ENCODE results near the gene HID1.
A peak's percentile ranks its signal among the peaks of the same experiment; 100 is the strongest.
"Not testable (repeated sequence)": the region's sequence is repeated elsewhere in the genome, so short reads cannot be mapped to it uniquely, and the experiment has no call there.

Gene HID1

GRCh38 chr17:74921769-74922168, 50.8 kb downstream of the HID1 start:
- H3K27ac Mint-ChIP-seq = no peak overlapping the region
- ATAC-seq (replicated peaks) (no peak), DNase-seq (no peak)
- no peaks in the 10 kb centered on the region for H3K9me3 Mint-ChIP-seq
- H3K4me1 Mint-ChIP-seq = peaks cover 12 to 26% of the 10 kb centered on the region in 2 donors
- no peak overlapping the region for H3K4me3 Mint-ChIP-seq
- no peaks in the 10 kb centered on the region for H3K36me3 Mint-ChIP-seq
- peaks cover 60 to 78% of the 10 kb centered on the region in 2 donors for H3K27me3 Mint-ChIP-seq

GRCh38 chr17:74921026-74921681, 51.4 kb downstream of the HID1 start:
- H3K27me3 Mint-ChIP-seq = peaks cover 62 to 77% of the 10 kb centered on the region in 2 donors
- ATAC-seq (replicated peaks) (no peak), DNase-seq (no peak)
- no peak overlapping the region for H3K4me3 Mint-ChIP-seq
- H3K9me3 Mint-ChIP-seq = no peaks in the 10 kb centered on the region
- H3K27ac Mint-ChIP-seq = no peak overlapping the region
- H3K36me3 Mint-ChIP-seq = no peaks in the 10 kb centered on the region
- H3K4me1 Mint-ChIP-seq = peaks cover 12 to 26% of the 10 kb centered on the region in 2 donors

GRCh38 chr17:74920642-74921025, 51.9 kb downstream of the HID1 start:
- ATAC-seq (replicated peaks) = no peak
- Mint-ChIP-seq H3K27me3 (peaks cover 63 to 76% of the 10 kb centered on the region in 2 donors), H3K9me3 (no peaks in the 10 kb centered on the region), H3K4me3 (no peak overlapping the region), H3K36me3 (no peaks in the 10 kb centered on the region), H3K4me1 (peaks cover 12 to 26% of the 10 kb centered on the region in 2 donors), H3K27ac (no peak overlapping the region)
- no peak for DNase-seq

- ATAC-seq (replicated peaks) (no peak), DNase-seq (no peak)
- H3K36me3 Mint-ChIP-seq = no peaks in the 10 kb centered on the region
- peaks cover 12 to 26% of the 10 kb centered on the region in 2 donors for H3K4me1 Mint-ChIP-seq
- H3K4me3 Mint-ChIP-seq = no peak overlapping the region
- peaks cover 59 to 73% of the 10 kb centered on the region in 2 donors for H3K27me3 Mint-ChIP-seq
- H3K27ac Mint-ChIP-seq = no peak overlapping the region
- H3K9me3 Mint-ChIP-seq = no peaks in the 10 kb centered on the region
Observed at GRCh38 chr17:74920306-74920620, 52.3 kb downstream of the HID1 start.

GRCh38 chr17:74919440-74920305, 52.9 kb downstream of the HID1 start:
- Mint-ChIP-seq H3K9me3 (no peaks in the 10 kb centered on the region), H3K27me3 (peaks cover 59 to 67% of the 10 kb centered on the region in 2 donors), H3K4me1 (peaks cover 9 to 25% of the 10 kb centered on the region in 2 donors), H3K27ac (no peak overlapping the region), H3K4me3 (no peak overlapping the region), H3K36me3 (no peaks in the 10 kb centered on the region)
- no peak for DNase-seq
- peak in 1 of 2 donors; percentile 31 for ATAC-seq (replicated peaks)

- Mint-ChIP-seq H3K27ac (no peak overlapping the region), H3K36me3 (no peaks in the 10 kb centered on the region), H3K9me3 (no peaks in the 10 kb centered on the region), H3K4me1 (peaks cover 4 to 17% of the 10 kb centered on the region in 2 donors), H3K4me3 (no peak overlapping the region), H3K27me3 (peaks cover 53 to 63% of the 10 kb centered on the region in 2 donors)
- no peak for ATAC-seq (replicated peaks)
- no peak for DNase-seq
Observed at GRCh38 chr17:74918906-74919305, 53.7 kb downstream of the HID1 start.

GRCh38 chr17:74917430-74917829, 55.1 kb downstream of the HID1 start:
- ATAC-seq (replicated peaks) (no peak), DNase-seq (no peak)
- peaks cover 0 to 2% of the 10 kb centered on the region in 2 donors for H3K9me3 Mint-ChIP-seq
- H3K4me3 Mint-ChIP-seq = no peak overlapping the region
- H3K27ac Mint-ChIP-seq = no peak overlapping the region
- no peaks in the 10 kb centered on the region for H3K36me3 Mint-ChIP-seq
- peaks cover 0 to 2% of the 10 kb centered on the region in 2 donors for H3K4me1 Mint-ChIP-seq
- H3K27me3 Mint-ChIP-seq = peaks cover 48 to 60% of the 10 kb centered on the region in 2 donors

GRCh38 chr17:74916851-74917199, 55.7 kb downstream of the HID1 start:
- H3K36me3 Mint-ChIP-seq = no peaks in the 10 kb centered on the region
- H3K4me1 Mint-ChIP-seq = no peaks in the 10 kb centered on the region
- peaks cover 42 to 54% of the 10 kb centered on the region in 2 donors for H3K27me3 Mint-ChIP-seq
- H3K9me3 Mint-ChIP-seq = peaks cover 0 to 2% of the 10 kb centered on the region in 2 donors
- H3K27ac Mint-ChIP-seq = no peak overlapping the region
- H3K4me3 Mint-ChIP-seq = no peak overlapping the region
- DNase-seq (no peak), ATAC-seq (replicated peaks) (no peak)

- Mint-ChIP-seq H3K4me3 (no peak overlapping the region), H3K27me3 (peaks cover 37 to 49% of the 10 kb centered on the region in 2 donors), H3K4me1 (no peaks in the 10 kb centered on the region), H3K36me3 (no peaks in the 10 kb centered on the region), H3K9me3 (peaks cover 0 to 2% of the 10 kb centered on the region in 2 donors), H3K27ac (no peak overlapping the region)
- ATAC-seq (replicated peaks) = no peak
- no peak for DNase-seq
Observed at GRCh38 chr17:74916136-74916850, 56.3 kb downstream of the HID1 start.

GRCh38 chr17:74911423-74911822, 61.1 kb downstream of the HID1 start:
- DNase-seq; H3K4me3 Mint-ChIP-seq; H3K27ac Mint-ChIP-seq; H3K36me3 Mint-ChIP-seq; H3K9me3 Mint-ChIP-seq; ATAC-seq (replicated peaks); H3K4me1 Mint-ChIP-seq: not testable (repeated sequence)
- peaks cover 14 to 29% of the 10 kb centered on the region in 2 donors for H3K27me3 Mint-ChIP-seq

- not testable (repeated sequence) for DNase-seq; H3K9me3 Mint-ChIP-seq; H3K4me3 Mint-ChIP-seq; H3K4me1 Mint-ChIP-seq; ATAC-seq (replicated peaks); H3K36me3 Mint-ChIP-seq; H3K27ac Mint-ChIP-seq
- H3K27me3 Mint-ChIP-seq = peaks cover 11 to 26% of the 10 kb centered on the region in 2 donors
Observed at GRCh38 chr17:74909097-74909496, 63.5 kb downstream of the HID1 start.

GRCh38 chr17:74907012-74907411, 65.5 kb downstream of the HID1 start:
- Mint-ChIP-seq H3K4me1 (no peaks in the 10 kb centered on the region), H3K9me3 (no peaks in the 10 kb centered on the region), H3K4me3 (no peak overlapping the region), H3K27ac (no peak overlapping the region), H3K27me3 (peaks cover 28 to 40% of the 10 kb centered on the region in 2 donors), H3K36me3 (no peaks in the 10 kb centered on the region)
- ATAC-seq (replicated peaks) (no peak), DNase-seq (no peak)

GRCh38 chr17:74906214-74906793, 66.3 kb downstream of the HID1 start:
- not testable (repeated sequence) for H3K27ac Mint-ChIP-seq; ATAC-seq (replicated peaks); H3K36me3 Mint-ChIP-seq; H3K9me3 Mint-ChIP-seq; H3K4me1 Mint-ChIP-seq; H3K4me3 Mint-ChIP-seq; DNase-seq
- peaks cover 34 to 41% of the 10 kb centered on the region in 2 donors for H3K27me3 Mint-ChIP-seq

GRCh38 chr17:74904687-74905409, 67.7 kb downstream of the HID1 start:
- no peaks in the 10 kb centered on the region for H3K36me3 Mint-ChIP-seq
- no peaks in the 10 kb centered on the region for H3K9me3 Mint-ChIP-seq
- H3K4me1 Mint-ChIP-seq = no peaks in the 10 kb centered on the region
- H3K4me3 Mint-ChIP-seq = no peak overlapping the region
- ATAC-seq (replicated peaks) (no peak), DNase-seq (no peak)
- H3K27me3 Mint-ChIP-seq = peaks cover 43 to 44% of the 10 kb centered on the region in 2 donors
- no peak overlapping the region for H3K27ac Mint-ChIP-seq
